Measurements from ENCODE around the gene ZNF428.
"Not testable (repeated sequence)": the region's sequence is repeated elsewhere in the genome, so short reads cannot be mapped to it uniquely, and the experiment has no call there.

Gene ZNF428

DNA sequence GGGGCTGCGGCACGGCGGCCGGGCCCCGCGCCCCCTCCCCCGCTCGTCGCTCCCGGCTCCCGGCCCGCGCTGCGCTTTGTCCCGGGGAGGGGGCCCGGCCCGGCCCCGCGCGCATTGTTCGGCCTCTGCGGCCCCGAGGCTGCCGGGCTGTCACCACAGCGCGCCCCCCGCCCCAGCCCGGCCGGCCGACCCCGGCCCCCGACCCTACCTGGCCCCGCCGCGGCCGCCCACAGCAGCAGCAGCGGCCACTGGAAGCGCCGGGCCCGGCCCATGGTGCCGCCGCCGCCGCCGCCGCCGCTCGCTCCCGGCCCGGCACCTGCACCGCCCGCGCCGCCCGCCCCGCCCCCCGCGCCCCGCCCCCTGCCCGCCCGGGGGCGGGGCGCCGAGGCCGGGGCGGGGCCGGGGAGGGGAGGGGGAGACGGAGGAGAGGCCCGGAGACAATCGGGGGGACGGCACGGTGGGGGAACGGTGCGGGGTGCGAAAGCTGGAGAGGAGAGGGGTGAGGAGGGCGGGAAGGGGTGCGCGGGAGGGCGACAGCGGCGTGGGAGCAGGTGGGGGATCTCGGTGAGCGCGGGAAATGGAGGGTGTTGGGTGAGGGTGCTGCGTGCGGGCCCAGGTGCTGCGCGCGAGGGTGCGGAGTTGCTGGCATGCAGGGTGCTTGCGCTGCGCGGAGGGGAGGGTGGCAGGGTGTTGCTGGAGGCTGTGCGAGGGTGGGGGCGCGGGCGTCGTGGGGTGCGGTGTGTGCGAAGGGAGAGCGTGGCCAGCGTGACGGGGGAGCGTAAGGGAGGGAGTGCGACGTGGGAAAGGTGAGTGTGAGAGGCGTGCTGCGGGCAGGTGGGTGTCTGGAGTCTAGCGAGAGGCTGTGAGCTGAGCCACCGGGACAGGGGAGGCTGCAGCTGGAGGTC is 20.3 kb upstream of the ZNF428 start, which contains the start of gene CADM4:
Gene CADM4 (minus strand): TSS at position 332 of the 905 bp plus-strand sequence. CDS start 60 bp downstream, at position 272.
- DNase-seq (ENCODE audit: low spot score): peak; percentile 72

DNA sequence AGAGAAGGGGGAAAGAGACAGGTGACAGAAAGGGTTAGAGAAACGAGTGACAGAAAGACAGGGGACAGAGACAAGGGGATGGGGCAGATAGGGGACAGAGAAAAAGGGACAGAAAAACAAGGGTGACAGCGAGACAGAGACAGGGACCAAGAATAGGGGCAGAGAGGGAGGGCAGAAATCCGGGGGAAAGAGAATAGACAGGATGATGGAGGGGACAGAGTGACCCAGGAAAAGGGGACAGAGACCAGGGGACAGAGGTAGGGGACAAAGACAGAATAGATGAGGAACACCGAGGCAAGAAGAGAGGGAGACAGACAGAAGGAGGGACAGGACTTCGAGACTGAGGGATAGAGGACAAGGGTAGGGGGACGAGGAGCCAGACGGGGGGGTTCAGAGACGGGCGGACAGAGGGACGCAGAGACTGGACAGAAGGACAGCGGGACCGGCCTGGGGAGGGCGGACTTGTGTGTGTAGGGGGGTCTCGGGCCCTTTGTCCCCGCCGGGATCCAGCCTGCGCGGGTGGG is 19.6 kb upstream of the ZNF428 start:
- no peak for DNase-seq (ENCODE audit: low spot score)

DNA sequence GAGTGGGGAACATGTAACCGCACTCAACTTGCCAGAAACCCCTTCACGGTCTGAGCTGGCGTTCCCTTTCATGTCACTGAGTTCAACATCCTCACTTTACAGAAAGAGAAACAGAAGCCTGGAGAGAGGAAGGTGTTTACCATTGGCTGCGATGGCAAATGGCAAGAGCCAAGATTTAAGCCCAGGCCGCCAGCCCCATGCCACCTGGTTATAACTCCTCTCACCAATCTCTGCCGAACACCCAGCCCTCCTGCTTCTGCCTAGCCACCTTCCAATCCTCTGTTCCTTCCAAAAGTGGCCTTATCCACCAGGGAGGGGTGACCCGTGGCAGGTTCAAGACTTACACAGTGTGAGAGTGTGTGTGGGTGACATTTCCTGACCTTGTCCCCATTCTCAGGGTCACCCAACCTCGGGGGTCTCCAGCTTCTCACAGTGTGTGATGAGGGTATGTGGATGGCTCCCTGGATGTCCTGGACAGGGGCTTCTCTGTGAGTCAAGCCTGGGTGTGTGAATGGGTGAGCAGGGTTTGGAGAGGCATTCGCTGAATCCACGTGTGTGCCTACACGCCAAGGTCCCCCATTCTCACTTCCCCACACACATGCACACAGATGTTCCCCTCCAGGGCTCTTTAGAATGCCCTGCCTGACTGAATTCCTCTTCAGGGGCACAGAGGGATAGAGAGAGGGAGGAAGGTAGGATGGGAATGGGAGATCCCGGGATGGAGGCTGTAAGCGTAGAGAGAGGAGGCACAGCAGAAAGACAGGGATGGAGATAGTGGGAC is 19.0 kb upstream of the ZNF428 start:
- no peak for DNase-seq (ENCODE audit: low spot score)

DNA sequence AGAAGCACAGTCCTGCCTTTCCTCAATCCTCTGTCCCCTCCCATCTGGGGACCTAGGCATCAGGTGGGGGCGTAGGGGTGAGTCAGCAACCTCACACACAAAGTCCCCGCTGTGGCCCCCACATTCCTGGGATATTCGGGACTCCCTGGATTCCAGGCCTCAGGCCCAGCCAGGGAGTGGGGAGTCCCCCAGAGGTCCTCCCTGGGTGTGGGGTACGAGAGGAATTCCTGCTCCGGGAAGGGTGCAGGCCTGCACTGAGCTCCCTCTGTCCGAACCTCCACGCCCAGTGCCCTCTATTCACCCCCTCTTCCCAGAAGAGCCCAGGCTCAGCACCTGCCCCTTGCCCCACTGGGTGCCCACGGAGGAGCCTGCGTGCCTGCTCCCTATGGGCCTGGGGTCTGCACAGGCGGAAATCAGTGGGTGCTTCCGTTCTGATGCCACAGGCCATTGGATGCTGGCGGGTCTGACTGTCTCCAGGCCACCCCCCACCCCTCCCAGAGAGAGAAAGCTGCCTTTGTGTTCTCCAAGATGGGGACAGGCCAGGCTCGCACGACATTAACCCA is 16.8 kb upstream of the ZNF428 start:
- no peak for DNase-seq (ENCODE audit: low spot score)

DNA sequence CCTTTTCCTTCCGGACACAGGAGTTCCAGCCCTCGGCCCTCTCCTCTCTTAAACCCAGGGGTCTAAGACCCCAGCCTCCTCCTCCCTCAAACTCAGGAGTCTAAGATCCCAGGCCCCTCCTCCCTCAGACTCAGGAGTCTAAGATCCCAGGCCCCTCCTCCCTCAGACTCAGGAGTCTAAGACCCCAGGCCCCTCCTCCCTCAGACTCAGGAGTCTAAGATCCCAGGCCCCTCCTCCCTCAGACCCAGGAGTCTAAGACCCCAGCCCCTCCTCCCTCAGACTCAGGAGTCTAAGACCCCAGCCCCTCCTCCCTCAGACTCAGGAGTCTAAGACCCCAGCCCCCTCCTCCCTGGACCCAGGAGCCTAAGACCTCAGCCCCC is 16.1 kb upstream of the ZNF428 start:
- DNase-seq (ENCODE audit: low spot score): not testable (repeated sequence)

DNA sequence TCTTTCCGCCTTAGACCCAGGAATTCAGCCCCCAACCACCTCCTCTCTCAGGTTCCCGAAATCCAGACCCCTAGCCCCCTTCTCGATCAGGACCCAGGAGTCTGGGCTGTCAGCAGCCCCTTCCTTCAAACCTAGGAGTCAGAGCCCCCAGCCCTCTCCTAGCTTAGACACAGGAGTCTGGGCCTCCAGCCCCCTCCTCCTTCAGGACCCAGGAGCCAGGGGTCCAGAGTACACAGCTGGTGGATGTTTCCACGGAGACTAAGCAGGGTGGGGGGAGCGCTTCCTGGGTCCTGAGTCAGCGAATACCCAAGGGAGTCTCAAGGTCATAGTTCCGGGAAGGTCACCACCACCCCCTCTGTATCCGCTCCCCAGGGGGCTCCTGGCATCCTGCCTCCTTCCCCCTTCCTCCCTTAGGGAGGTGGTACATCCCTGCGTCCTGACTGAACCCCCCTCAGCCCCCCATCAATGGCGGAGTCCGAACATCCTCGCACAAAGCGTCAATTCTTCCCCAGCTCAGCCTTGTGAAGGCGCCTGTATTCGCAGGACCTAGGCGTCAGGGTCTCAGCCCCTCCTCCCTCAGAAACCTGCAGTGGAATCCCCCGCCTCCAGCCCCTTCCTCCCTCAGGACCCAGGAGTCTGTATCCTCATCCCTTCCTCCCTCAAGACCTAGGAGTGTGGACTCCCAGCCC is 15.6 kb upstream of the ZNF428 start:
- no peak for DNase-seq (ENCODE audit: low spot score)

DNA sequence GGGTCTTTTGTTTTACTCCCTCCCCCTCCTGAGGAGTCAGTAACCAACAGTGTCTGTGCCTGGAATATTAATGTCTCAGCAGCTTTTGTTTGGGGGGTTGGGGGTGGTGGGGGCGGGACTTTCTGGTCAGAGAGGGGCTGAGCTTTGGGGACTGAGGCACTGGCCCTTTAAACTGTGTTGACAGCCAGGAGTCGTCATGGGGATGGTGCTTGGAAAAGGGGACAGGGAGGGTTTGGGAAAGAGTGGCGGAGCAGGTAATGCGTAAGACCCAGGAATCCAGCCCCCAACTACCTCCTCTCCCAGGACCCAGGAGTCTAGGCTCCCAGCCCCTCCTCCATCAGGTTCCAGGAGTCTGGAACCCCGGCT is 15.1 kb upstream of the ZNF428 start:
- DNase-seq (ENCODE audit: low spot score): no peak

DNA sequence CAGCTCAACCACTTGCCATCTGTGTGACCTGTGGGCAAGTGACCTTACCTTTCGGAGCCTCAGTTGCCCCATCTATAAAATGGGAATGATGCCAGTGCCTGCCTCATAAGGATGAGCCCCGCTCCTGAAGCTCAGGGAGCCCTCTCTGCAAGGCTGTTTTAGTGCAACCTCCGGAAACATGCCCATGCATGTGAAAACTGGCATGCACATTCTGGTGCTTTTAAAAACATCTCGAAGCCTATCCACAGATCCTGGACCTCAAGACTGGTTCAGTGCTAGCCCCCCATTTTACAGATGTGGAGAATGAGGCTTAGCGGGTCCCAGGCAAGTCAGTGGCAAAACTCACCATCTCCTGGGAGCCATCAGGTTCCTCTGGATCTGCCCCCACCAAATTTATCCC is 14.6 kb upstream of the ZNF428 start:
- no peak for DNase-seq (ENCODE audit: low spot score)

DNA sequence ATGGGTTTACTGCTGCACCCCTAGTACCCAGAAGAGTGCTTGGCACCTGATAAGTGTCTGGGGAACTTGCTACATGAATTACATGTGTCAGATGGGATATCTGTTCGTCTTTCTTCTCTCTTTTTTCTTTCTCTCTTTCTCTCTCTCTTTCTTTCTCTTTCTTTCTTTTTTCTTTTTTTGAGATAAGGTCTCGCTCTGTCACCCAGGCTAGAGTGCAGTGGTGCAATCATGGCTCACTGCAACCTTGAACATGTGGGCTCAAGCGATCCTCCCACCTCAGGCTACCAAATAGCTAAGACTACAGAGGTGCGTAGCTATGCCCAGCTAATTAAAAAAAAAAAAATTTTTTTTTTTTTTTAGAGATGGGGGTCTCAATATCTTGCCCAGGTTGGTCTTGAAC is 14.1 kb upstream of the ZNF428 start:
- DNase-seq (ENCODE audit: low spot score): no peak

DNA sequence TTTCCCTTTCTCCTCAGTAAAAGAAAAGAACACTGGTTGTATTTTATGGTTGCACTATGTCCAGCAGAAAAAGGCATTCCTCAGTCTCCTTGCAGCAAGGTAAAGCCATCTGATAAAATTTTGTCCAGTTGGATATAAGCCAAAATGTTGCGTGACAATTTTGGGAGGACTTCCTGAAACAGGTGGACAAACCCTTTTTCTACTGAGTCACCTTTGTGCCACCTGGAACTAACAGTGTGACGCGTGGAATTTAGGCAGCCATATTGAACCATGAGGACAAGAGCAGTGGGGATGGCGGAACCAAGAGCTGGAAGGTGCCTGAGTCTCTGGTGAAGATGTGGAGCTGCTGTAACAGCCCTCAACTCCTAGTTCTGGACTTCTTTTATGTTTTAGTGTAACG is 12.1 kb upstream of the ZNF428 start:
- no peak for DNase-seq (ENCODE audit: low spot score)

DNA sequence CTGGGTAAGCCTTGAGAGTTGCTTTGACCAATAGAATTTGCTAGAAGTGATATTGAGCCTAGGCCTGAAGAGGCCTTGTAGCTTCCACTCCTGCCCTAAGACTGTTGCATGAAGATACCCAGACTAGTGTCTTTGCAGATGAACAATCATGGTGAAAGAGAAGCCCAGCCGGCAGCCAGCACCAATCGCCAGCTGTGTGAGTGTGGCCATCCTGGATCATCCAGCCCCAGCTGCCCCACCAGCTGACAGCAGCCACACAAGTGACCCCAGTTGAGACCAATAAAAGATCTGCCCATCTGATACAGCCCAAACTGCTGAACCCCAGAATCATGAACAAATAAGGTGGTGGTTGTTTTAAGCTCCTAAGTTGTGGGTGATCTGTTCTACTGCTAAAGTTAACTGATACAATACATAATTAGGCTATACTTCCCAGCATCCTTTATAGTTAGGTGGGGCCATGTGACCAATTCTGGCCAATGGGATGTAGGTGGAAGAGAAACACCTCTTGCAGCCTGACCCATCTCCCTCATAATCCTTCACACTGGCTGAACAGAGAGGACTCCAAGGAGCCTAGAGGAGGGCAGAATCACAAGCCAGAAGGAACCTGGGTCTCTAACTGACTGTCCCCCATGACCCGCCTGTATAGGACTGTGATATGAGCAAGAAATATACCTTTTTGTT is 9.4 kb upstream of the ZNF428 start:
- DNase-seq (ENCODE audit: low spot score): no peak

DNA sequence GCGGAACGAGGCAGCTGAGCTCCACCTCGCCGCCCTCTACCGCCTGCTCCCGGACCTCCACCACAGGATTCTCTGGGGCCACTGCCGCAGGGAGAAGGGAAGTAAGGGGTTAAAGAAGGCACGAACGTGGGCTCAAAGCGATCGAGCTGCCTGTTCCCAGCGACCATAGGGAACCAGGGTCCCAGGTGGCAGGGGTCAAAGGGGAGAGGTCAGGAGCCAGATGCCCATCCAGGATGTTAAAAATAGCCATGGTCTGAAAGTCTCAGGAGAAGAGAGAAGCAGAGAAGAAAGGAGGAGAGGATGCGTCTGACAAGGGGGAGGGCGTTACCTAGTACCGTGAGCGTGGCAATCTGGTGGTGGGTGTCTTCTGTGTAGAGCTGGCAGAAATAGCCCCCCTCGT is 7.4 kb upstream of the ZNF428 start:
- DNase-seq (ENCODE audit: low spot score): no peak

DNA sequence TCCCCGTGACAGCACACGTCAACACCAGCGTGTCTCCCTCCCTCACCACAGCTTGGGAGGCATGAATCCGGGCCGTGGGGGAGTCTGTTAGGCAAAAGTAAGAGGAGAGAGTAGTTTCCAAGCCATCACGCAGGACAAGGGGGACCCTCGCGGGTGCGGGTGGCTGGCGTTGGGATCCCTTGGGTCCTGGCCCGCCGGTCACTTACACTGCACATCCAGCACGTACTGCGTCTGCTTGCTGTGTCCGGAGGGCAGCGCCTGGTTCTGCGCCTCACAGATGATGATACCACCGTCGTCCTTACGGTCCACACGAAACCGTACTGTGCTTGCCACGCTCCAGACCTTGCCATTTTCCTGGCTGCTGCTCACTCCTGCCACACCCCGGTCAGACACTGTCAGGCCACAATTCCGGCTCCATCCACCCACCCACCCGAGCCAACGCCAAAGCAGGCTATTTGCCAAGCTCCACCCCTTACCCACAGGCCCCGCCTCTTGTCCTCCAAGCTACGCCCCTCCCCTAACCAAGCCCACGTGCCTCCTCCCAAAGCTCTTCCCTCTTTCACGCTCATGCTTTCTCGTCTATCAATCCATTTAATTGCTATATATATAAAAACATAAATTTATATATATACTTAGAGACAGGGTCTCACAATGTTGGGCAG is 6.6 kb upstream of the ZNF428 start:
- peak; percentile 34 for DNase-seq (ENCODE audit: low spot score)

DNA sequence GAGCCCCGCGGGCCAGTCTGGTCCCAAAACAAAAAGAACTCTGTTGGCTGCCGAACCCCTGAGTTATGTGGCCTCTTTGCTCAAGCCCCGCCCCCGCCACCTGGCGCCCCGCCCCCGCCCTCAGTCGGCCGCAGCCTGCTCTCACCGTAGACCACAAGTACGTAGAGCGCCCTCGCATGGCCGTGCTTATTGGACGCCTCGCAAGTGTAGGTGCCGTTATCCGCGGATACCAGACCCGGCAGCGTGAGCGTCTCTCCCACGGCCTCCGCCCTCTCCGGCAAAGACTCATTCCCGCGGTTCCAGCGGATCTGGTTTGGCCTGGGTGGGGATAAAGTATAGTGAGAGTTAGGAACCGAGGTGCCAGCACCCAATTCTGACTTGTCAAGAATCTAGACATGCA is 5.5 kb upstream of the ZNF428 start:
- peak; percentile 90 for DNase-seq (ENCODE audit: low spot score)

DNA sequence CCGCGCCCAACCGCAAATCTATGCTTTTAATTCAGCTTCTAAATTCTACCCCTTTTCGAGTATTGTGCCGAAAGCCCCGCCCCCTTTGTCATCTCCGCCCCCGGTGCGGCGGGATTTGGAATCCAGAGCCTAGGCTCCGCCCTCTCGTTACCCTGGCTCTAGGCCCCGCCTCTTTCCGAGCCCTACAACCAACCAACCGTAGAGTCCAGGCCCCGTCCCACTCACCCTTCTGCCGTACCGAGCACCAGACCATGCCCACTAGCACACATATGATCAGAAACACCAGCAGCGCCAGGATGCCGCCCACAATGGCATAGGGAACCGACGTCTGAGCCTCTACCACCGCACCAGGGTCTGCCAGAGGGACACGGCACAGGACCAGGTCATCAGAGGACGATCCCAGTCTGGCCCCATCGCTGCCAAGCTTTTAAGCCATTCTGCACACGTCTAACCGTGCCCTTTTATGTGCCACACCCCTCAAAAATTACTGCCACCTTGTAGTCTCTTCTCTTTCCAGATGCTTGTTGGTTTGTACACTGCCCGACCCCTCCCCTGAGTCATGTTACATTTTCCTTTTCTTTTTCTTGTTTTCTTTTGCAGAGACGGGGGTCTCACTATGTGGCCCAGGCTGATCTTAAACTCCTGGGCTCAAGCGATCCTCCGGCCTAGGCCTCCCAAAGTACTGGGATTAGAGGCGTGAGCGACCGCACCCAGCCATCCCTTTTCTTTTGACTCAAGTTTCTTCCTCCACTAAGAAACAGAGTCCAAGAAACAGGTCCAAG is 4.7 kb upstream of the ZNF428 start:
- DNase-seq (ENCODE audit: low spot score): no peak

DNA sequence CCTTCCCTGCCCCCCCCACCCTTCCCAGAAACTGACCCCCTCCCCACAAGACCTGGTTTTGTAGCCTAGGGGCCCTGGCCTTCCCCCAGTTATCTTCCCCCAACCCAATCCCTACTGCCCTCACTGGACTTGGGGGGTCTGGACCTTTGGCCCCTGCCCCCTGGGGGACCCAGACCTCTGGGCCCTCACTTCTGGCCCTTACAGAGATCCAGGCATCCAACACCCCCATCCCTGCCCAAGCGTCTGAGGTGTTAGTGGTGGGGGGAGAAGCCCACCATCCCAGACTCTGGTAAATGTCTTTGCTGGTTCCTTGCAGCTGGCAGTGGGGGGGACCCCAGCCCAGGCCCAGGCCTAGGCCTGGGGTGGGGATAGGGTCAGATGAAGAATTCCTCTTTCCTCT is 3.5 kb upstream of the ZNF428 start:
- DNase-seq (ENCODE audit: low spot score): no peak

DNA sequence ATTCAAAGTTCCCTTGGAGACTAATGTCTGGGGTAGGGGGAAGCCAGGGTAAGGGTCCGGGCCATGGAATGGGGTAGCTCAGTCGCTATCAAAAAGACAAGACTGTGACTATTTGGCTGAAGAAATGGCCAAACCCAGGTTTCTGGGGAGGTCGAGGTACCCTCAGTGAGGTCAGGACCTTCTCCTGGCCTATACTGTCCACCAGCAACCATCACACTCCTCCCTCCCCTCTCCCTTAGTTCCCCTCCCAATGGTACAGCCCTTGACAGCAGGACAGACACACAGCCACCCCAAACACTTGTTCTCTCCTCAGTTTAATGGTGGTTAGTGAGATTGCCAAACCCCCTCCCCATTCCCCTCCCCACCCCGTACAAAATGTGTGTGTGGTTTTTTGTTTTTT is 2.6 kb upstream of the ZNF428 start:
- DNase-seq (ENCODE audit: low spot score): no peak

DNA sequence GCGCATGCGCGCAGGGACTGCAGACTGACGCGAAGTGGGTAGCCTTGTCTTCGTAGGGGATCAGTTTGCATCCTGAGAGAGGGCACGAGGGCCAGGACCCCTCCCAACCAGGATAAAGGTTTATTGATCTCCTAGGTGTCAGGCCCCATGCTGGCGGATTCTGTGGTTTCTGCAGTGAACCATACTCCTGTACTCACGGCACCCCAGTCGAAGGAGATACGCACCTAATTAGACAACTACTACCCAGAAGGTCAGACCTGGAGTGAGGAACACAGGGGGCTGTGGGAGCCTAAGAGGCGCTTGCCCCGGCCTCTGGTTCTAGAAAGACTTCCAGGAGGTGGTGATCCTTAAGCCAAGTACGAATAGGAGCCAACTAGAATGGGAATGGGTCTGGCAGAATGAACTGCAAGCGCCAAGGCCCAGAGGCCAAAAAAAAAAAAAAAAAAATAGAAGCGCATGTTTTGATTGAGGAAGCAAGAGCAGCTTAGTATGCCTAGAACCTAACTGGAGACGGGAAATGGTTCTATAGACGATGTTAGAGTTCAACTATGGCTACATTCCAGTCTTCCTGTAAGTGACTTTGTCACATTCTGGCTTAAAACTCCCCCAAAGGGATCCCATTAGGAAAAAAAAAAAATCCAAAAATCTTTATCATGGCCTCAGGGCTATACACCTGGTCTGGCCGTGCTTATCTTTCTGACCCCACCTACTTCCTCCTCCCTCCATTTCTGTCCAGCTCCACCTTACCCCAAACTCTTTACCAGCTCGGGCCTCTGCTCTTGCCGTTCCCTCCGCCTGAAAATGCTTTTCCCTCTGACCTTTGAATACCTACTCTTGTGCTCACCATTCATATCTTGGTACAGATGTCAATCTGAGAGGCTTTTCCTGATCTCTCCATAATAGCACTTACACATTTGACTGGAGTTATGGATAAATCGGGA is 902 bp upstream of the ZNF428 start:
- no peak for DNase-seq (ENCODE audit: low spot score)

DNA sequence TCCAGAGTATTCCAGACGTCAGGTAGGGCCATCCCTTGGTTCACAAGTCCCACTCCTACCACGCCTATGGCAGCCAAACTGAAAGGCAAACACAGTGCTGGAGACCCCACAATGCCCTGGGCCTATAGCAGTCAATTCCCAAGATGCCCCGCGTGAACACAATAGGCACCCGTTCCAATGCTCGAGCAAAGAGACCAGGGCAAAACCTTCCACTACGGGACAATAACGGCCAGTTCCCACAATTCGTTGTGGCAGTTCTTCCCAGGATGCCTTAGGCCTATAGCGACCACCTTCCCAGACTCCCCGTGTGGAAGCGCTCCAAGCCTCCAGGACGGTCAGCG is 538 bp downstream of the ZNF428 start:
- DNase-seq (ENCODE audit: low spot score): peak; percentile 66
